OCI-M2 (cell line): ENCODE results near the gene WHRN.

ENCODE experiments used
- DNase-seq: peaks from one replicate; lab custom pipeline; 2025; ENCODE audit not compliant: unreplicated experiment; lab: John Stamatoyannopoulos, UW

WHRN gene

DNA sequence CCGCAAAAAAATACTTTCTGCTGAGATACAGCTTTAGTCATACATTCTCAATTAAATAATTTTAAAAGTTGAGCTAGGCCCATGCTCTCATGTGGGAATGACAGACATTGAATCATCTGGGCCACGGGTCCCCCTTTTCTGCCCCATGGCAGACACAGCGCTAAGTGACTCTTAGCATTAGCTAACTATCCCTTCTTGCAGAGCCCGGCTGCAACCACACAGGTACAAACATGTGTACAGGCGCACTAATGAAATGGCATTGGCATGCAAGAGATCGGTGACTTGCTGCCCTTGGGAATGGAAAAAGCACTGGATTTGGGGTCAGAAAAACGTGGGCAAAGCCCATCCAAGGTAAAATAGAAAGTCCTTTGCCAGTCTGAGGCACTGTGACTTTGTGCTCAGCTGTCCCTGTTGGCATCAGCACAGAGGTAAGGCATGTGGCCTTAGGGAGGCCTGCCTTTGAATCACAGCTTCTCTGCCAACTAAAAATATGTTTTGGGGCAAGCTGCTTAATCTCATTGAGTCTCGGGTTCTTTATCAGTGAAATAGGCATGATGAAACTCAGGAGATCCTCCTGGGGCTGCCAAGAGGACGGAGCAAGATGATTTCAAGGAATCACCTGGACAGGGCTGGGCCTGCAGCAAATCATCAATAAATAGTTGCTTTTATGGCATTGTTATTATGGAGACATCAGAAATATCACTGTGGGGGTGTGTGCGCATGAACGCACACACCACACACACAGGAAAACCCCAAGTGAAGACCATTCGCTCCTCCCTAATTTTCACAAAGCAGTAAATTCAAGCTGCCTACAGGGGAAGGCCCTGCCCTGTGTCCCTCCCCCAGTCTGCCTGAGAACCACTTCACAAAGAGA, 54.2 kb downstream of the WHRN start:
- no peak for DNase-seq

GRCh38 chr9:114450181-114450580, 55.1 kb downstream of the WHRN start:
- DNase-seq: no peak

DNA sequence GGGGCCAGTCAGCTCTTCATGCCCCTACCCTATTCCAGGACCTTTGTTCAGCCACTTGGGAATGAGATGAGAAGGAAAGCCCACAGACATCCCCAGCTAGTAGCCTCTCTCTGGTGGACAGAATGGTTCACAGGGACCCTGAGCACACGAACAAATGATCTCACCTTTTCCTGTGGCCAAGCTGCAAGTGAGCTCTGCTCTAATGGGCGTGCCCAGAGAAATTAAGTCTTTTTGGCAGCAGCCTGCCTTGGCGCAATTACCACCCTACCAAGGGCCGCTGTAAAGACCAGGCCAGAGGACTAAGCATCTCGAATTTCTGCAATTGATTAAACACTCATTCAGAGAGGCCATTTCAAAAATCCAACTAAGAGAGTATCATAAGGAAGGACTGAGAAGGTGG, 56.0 kb downstream of the WHRN start:
- DNase-seq: no peak

DNA sequence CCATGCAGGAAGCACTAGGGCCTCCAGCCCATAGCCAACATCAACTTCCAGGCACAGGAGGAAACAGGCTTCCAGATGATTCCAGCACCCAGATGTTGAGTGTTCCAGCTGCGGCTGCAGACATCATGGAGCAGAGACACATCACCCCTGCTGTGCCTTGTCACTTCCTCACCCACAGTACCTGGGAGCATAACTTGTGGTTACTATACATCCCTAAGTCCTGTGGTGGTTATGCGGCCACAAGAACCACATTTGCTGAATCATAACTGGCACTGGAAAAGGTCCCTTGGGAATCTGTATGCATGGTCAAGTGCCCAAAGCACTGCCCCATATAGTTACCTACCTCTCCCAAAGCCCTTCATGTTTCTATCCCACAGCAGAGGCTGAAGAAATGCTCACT, 56.6 kb downstream of the WHRN start:
- no peak for DNase-seq

DNA sequence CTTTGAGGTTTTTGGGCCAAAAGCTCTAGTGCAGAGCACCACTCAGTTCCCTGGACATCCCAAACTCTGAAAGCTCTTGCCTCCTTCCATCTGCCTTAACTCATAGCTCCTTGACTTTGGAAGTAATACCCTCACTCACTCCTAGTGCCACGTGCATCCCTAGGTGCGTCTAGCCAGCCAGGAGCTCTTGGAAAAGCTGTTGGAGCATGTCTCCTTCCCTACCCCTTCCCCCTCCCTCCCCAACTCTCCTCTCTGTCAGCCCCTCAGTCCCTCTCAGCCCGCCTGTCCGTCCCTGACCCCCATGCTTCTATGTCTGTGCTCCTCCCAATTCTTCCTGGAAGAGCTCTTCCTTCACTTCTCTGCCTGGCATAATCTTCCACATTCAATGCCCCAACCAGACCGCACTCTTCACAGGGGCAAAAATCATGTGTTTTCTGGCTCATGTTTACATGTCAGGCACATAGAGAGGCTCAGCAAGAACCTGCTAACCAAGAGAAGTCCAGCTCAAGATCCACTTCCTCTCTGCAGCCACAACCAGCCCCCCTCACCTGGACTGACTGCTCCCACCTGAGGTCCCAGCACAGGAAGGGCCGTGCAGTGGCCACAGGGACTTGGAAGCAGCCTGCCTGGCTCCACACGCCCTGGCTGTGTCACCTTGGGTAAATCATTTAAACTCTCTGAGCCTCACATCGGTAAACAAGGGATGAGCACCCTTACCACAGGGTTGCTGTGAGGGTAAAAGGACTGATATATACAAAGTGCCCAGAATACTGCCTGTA, 58.4 kb downstream of the WHRN start:
- DNase-seq: no peak

GRCh38 chr9:114446036-114446435, 59.2 kb downstream of the WHRN start:
- DNase-seq: no peak

GRCh38 chr9:114445616-114446015, 59.7 kb downstream of the WHRN start:
- DNase-seq: no peak

DNA sequence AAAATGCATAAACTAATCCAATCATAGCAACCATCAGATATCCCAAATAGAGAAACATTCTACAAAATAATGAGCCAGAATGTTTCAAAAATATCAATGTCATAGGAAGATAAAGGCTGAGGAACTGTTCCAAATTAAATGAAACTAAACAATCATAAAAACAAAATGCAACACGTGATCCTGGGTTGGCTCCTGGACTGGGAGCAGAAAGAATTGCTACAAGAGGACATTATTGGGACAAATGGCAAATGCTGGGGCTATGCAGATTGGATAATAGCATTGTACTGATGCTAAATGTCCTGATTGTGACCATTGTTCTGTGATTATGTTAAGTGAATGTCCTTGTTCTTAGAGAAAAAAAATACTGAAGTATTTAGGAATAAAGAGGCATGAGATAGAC, 63.3 kb downstream of the WHRN start:
- DNase-seq: no peak

DNA sequence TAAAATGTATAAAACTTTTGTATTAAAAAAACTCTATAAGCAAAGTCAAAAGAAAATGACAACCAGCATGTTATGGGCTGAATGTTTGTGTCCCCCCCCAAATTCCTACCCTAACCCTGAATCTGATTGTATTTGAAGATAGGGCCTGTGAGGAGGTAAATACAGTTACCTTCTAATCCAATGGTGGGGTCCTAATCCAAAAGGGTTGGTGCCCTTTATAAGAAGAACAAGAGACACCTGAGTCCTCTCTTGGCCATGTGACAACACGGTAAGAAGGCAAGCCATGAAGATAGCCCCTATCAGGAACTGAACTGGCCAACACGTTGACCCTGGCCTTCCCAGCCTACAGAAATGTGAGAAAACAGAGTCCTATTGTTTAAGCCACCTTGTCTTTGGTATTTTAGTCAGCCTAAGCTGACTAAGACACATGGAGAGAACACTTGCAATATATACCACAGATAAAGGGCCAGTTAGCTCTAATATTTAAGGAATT, 67.8 kb downstream of the WHRN start:
- DNase-seq: no peak

DNA sequence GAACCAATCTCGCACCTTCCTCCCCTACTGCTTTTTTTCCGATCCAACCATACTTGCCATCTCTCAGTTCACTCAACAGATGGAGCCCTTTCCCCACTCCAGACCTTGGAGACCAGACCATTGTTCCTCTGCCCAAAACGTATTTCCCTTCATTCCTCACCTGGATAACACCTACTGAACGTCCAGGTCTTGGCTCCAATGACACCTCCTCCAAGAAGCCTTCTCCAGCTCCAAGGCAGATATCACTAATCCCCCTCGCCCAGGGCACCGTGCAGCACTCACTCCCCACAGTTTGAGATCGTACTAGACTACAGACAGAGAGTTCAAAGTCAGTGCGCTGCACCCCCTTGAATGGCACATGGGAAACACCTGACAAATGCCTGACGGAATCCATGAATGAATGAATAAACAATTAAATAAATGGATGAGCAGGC, 70.4 kb downstream of the WHRN start:
- DNase-seq: no peak

DNA sequence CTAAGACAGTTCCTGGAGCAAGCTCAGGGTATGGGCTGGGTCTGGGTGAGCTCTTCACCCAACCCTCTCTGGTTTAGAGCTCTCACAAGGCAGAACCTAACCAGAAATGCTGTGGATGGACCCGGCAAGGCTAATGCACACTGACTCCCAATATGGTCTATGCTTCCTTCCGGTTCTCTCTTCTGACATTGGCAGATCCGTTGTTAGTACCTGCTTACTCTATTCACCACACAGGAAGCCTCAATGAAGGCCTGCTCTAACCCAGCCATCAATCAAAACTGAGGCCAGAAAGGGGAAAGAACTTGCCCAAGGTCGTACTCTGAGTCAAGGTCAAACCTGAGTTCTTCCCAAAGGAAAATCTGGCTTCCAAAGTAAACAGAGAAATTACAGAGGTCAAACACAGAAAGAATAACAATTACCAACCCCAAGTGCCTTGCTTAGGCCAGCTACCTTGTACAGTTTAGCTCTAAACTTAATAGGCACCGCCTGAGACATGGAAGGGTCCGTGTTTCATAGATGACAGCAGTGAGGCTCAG, 71.5 kb downstream of the WHRN start:
- no peak for DNase-seq

- DNase-seq: no peak
Measured at GRCh38 chr9:114433086-114433485, 72.2 kb downstream of the WHRN start.

DNA sequence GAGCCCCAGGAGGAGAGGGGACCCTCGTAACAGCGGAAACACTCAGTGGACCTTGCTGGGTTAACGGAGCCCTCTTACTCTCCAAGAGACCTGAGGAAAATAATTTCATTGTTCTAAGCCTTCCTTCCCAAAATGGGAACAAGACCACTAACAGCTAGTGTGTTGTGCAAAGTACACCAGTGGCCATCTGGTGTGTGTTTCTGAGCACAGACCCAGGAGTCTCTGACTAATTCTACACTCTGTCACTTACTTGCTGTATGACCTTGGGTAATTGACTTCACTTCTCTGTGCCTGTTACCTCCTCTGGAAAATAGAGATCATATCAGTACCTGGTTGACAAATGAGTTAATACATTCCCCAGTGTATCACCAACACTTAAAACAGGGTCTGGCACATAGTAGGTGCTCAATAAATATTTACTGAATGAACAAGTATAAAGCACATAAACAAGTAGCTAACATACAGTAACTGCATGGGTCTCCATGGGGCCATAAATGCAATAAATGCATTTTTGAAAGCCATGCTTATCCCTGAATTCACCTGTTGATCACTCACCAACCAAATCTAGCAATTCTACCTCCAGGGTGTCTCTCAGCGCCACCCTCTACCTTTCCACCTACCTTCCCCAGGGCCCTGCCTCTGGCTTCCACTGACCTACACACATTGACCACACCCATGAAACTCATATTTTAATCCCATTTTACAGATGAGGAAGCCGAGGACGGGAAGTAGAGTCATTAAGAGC, 72.8 kb downstream of the WHRN start:
- DNase-seq: no peak

DNA sequence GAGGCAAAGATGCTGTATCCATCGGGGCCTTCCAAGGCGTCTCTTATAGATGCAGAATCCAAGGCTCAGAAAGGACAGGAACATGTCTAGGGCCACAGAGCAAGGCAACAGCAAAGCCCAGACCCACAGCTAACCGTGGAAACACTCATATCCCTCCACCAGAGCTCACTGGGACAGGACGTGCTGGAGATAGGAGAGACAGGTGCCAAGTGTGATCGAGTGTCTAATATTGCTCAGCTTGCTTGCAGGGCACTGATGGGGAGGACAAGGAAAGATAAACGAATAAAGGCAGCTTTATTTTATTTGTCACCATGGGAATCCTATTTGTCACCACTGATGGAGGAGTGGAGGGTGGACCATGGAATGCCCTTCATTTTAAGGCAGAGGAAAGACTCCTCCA, 73.5 kb downstream of the WHRN start:
- no peak for DNase-seq

- no peak for DNase-seq
Measured at GRCh38 chr9:114431003-114431402, 74.3 kb downstream of the WHRN start.

GRCh38 chr9:114430457-114430856, 74.8 kb downstream of the WHRN start:
- no peak for DNase-seq

- no peak for DNase-seq
Measured at GRCh38 chr9:114429488-114429887, 75.8 kb downstream of the WHRN start.

DNA sequence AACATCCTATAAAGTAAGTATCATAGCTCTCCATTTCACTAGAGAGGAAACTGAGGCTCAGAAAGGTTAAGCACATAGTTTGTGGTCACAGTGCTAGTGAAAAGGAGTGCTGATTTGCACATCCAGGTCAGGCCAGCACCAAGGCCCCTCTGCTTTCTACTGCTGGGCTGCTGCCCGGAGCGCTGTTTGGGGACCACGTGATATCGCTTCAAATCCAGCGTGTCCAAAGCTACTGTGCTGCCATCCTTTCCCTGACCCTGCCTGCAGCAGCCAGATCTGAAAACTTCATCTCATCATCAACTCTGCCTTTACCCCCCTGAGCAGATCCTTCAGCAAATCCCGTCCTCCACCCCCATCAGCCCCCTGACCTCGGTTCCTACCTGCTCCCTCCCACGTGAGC, 76.8 kb downstream of the WHRN start:
- DNase-seq: no peak

DNA sequence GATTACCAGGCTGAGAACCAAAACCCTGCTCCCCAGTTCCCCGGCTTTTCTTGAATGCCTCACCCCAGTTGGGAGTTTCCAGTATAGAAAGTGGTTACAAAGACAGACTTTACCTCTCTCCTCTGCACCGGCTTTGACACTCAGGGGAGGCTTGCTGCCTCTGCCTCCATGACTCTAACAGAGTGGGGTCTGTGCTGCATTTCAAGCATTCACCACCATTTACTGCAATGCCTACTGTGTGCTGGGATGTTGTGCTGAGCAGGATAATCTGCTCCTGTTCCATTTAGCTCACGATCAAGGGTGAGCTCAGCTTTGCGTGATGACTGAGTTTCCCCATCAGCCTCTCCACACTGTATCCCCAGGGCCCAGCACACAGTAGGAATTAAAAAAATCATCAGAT, 77.6 kb downstream of the WHRN start:
- DNase-seq: no peak

GRCh38 chr9:114426046-114426948, 79.0 kb downstream of the WHRN start:
- DNase-seq: no peak
